ENCODE measurements around the gene DNAH9.

DNA sequence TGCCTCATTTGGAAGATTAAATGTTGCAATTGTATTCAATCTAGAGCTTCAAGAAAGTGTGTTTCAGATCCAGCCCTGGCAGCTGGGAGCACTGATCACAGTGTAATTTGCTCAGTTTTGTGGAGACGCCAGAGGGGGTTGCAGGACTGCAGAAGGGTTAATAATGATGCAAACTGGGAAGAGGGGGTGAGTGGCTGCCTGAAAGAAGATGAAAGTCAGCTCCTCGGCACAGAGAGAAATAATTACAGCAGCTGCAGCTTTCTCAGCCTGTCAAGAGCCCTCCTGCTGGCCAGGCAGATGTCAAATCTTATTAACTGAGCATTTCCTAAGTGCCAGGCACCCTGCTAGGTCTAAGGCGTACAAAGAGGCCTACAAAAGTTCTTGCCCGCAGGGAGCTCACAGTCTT, 301.3 kb downstream of the DNAH9 start:
- TF ChIP-seq, protein P1, sequence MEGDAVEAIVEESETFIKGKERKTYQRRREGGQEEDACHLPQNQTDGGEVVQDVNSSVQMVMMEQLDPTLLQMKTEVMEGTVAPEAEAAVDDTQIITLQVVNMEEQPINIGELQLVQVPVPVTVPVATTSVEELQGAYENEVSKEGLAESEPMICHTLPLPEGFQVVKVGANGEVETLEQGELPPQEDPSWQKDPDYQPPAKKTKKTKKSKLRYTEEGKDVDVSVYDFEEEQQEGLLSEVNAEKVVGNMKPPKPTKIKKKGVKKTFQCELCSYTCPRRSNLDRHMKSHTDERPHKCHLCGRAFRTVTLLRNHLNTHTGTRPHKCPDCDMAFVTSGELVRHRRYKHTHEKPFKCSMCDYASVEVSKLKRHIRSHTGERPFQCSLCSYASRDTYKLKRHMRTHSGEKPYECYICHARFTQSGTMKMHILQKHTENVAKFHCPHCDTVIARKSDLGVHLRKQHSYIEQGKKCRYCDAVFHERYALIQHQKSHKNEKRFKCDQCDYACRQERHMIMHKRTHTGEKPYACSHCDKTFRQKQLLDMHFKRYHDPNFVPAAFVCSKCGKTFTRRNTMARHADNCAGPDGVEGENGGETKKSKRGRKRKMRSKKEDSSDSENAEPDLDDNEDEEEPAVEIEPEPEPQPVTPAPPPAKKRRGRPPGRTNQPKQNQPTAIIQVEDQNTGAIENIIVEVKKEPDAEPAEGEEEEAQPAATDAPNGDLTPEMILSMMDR (IDR thresholded peaks at IDR 0.05; ENCODE audit: low read depth, low read length, missing input control), result no peak
- TF ChIP-seq GABPA (IDR thresholded peaks at IDR 0.05 in 1 of 2, conservative IDR thresholded peaks at IDR 0.05 in 1 of 2) (no peak), RAD21 (IDR thresholded peaks at IDR 0.05) (no peak)

Measured in liver (tissue), 3 donors.